ENCODE results near the gene TMEM222. TPM values are rescaled to one million over a fixed set of nuclear protein-coding genes. Genes with fewer than 3 reads are reported as not detected.
A peak's percentile ranks its signal among the peaks of the same experiment; 100 is the strongest.

Gene TMEM222
- total and polyA plus RNA-seq, 7 experiments from 2014 or later: 23.7 to 66.1 (median 43.3) TPM

DNA sequence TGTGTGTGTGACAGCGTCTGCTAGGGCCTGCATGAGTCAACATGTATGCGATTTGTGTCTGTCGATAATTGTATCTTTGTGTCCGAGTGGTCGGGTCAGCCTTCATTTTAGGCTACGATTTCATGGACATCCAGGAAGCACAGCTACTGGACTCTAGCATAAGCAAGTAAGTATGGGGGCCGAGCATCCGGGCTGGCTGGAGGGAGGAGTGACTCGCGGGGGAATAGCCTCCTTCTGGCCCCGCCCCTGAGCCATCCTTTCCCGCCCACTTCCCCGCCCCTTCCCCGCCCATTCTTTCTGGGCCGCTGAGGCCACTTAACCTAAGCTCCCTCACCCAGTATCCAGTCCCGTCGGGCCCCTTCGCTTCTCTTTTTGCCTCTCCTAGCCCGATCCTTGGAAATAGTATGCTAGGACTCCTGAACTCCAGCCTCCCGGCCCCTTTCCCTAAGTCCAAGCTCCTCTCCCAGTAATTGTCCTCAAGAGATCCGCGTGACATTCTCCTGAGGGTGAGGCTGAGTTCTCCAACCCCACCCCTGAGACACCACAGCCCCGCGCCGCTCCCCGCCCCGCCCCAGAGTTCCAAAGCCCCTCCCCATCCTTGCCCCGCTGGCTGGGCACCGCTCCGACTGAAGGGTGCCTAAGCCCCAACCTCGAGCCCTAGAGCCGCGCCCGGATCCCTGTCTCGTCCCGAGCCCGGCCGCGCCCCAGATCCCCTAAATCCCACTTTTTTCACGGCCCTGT, 43.6 kb downstream of the TMEM222 start:
- H3K27ac Mint-ChIP-seq: peak overlapping the region; percentile 54 to 90 (median 73)
- no peaks in the 10 kb centered on the region for H3K27me3 Mint-ChIP-seq
- ChIA-PET CTCF (interaction anchor here (0.6 to 2.6 kb wide), 14 partner anchors 8 to 297 kb away, joined by 3 to 18 read pairs (median 4); partner anchors contain the start of gene SYTL1), POLR2A (interaction anchor here (0.6 to 2.1 kb wide), 8 partner anchors 8 to 43 kb away, joined by 3 to 14 read pairs (median 6); partner anchors contain the start of gene FCN3)
- Histone ChIP-seq H3K4me3 (ENCODE audit: low read length) (peak overlapping the region; percentile 61), H3K36me3 (ENCODE audit: control insufficient read depth in 2 of 3, insufficient read depth in 3 of 3, low read length in 3 of 3) (no peaks in the 10 kb centered on the region), H3K27ac (ENCODE audit: low read depth, low read length) (peak overlapping the region; percentile 60), H3K9me3 (ENCODE audit: control insufficient read depth in 2 of 3, low read length in 3 of 3) (no peaks in the 10 kb centered on the region), H3K4me1 (ENCODE audit: control insufficient read depth in 2 of 2, insufficient read depth in 2 of 2, low read length in 2 of 2) (peaks cover 13 to 17% of the 10 kb centered on the region in 2 donors), H3K27me3 (ENCODE audit: control insufficient read depth in 2 of 2, insufficient read depth in 2 of 2, low read length in 2 of 2) (no peaks in the 10 kb centered on the region)
- H3K9me3 Mint-ChIP-seq: no peaks in the 10 kb centered on the region
- DNase-seq: peak; percentile 48 to 77 (median 67)
- peak overlapping the region; percentile 74 to 93 (median 88) for H3K4me3 Mint-ChIP-seq
- no peaks in the 10 kb centered on the region for H3K36me3 Mint-ChIP-seq
- ATAC-seq: peak; percentile 78
- intact Hi-C loops (cut with micrococcal nuclease): loop anchor here (1.0 to 2.0 kb wide), 8 partner anchors 8 to 43 kb away; partner anchors contain the start of genes CD164L2 (in 2 of the 2), GPR3 (in 2 of the 2), TMEM222 (in 2 of the 2) and SYTL1 (in 1 of the 2)
- H3K4me1 Mint-ChIP-seq: peaks cover 21 to 55% (median 42%) of the 10 kb centered on the region in 7 donors

DNA sequence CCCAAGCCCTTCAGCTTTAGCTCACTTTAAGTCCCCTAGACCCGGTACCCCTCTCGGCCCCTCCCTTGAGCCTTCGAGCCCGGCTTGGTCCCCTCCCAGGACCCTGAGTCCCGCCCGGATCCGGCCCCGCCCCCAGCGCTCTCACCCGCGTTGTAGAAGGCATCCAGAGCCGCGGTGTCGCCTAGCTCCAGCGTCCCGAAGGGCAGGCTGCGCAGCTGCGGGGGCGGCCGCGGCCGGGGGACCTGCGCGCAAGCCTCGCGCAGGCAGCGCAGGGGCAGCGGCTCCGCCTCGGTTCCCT, 44.1 kb downstream of the TMEM222 start:
- ATAC-seq: peak; percentile 56
- peaks cover 13 to 17% of the 10 kb centered on the region in 2 donors for H3K4me1 ChIP-seq (ENCODE audit: control insufficient read depth in 2 of 2, insufficient read depth in 2 of 2, low read length in 2 of 2)
- ChIA-PET POLR2A (interaction anchor here (0.6 to 2.1 kb wide), 7 partner anchors 9 to 43 kb away, joined by 3 to 14 read pairs (median 6); partner anchors contain the start of gene FCN3), CTCF (interaction anchor here (0.6 to 2.6 kb wide), 12 partner anchors 8 to 297 kb away, joined by 3 to 18 read pairs (median 4); partner anchors contain the start of gene SYTL1)
- Mint-ChIP-seq H3K27ac (peak overlapping the region in 6 of 9 donors; percentile 66 to 90 (median 73)), H3K9me3 (no peaks in the 10 kb centered on the region), H3K4me3 (peak overlapping the region; percentile 74 to 93 (median 88)), H3K27me3 (no peaks in the 10 kb centered on the region), H3K36me3 (no peaks in the 10 kb centered on the region), H3K4me1 (peaks cover 21 to 52% (median 41%) of the 10 kb centered on the region in 7 donors)
- H3K36me3 ChIP-seq (ENCODE audit: control insufficient read depth in 2 of 3, insufficient read depth in 3 of 3, low read length in 3 of 3): no peaks in the 10 kb centered on the region
- H3K27me3 ChIP-seq (ENCODE audit: control insufficient read depth in 2 of 2, insufficient read depth in 2 of 2, low read length in 2 of 2): no peaks in the 10 kb centered on the region
- no peaks in the 10 kb centered on the region for H3K9me3 ChIP-seq (ENCODE audit: control insufficient read depth in 2 of 3, low read length in 3 of 3)
- intact Hi-C loops (cut with micrococcal nuclease): loop anchor here (1.0 to 2.0 kb wide), 3 partner anchors 17 to 33 kb away; partner anchors contain the start of genes CD164L2 (in 1 of the 2) and SYTL1 (in 1 of the 2)
- peak overlapping the region; percentile 60 for H3K27ac ChIP-seq (ENCODE audit: low read depth, low read length)
- DNase-seq: peak in 8 of 9 donors; percentile 38 to 88 (median 52)
- H3K4me3 ChIP-seq (ENCODE audit: low read length): peak overlapping the region; percentile 61

DNA sequence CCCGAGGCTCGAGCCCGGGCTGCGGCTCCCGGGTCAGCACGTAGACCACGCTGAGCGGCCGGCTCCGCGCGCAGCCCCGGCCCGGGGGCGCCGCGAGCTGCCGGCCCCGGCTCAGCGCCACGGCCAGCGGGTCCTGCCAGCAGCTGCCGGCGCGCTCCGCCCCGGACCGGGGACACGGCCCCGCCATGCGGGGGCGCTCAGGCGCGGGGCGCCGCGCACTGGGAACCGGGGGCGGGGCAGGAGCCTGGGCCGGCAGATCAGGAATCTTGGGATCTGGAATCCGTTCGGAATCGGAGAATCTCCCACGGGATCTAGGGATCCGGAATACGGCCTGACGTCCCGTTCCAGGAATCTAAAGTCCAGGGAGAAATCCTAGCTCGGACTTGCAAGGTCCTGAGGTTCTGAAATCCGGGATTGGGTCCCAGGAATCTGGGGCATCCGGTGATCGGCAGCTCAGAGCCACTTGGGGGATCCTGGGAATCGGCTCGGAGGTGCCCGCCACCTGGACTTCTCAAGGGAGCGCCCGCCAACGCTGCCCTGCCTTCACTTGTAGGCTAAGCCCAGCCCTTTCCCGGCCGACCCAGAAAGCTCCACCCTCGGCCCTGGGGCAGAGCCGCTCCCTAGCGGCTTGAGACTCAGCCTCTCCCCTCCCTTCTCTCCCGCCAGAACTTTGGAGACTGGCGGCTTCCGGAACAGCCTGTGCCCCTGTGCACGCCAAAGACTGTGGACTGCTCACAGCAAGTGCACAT, 44.6 kb downstream of the TMEM222 start, which contains the start of gene MAP3K6:
Gene MAP3K6 (minus strand): TSS at position 551 of the 749 bp plus-strand sequence. CDS start 364 bp downstream, at position 187.
- no peaks in the 10 kb centered on the region for H3K36me3 ChIP-seq (ENCODE audit: control insufficient read depth in 2 of 3, insufficient read depth in 3 of 3, low read length in 3 of 3)
- H3K4me1 Mint-ChIP-seq: peaks cover 21 to 52% (median 41%) of the 10 kb centered on the region in 7 donors
- ChIA-PET CTCF (interaction anchor here (0.6 to 2.6 kb wide), 12 partner anchors 9 to 296 kb away, joined by 3 to 18 read pairs (median 4); partner anchors contain the start of gene SYTL1), POLR2A (interaction anchor here (0.6 to 2.1 kb wide), 6 partner anchors 8 to 44 kb away, joined by 3 to 14 read pairs (median 6); partner anchors contain the start of gene FCN3)
- peak within 1 kb of the TSS; percentile 76 to 93 (median 89) for H3K4me3 Mint-ChIP-seq
- peak; percentile 59 for ATAC-seq
- DNase-seq: peak in 6 of 9 donors; percentile 20 to 71 (median 32)
- peak within 1 kb of the TSS; percentile 54 to 90 (median 73) for H3K27ac Mint-ChIP-seq
- H3K27me3 Mint-ChIP-seq: no peaks in the 10 kb centered on the region
- H3K27ac ChIP-seq (ENCODE audit: low read depth, low read length): peak within 1 kb of the TSS; percentile 60
- no peaks in the 10 kb centered on the region for H3K27me3 ChIP-seq (ENCODE audit: control insufficient read depth in 2 of 2, insufficient read depth in 2 of 2, low read length in 2 of 2)
- peaks cover 13 to 17% of the 10 kb centered on the region in 2 donors for H3K4me1 ChIP-seq (ENCODE audit: control insufficient read depth in 2 of 2, insufficient read depth in 2 of 2, low read length in 2 of 2)
- H3K9me3 ChIP-seq (ENCODE audit: control insufficient read depth in 2 of 3, low read length in 3 of 3): no peaks in the 10 kb centered on the region
- no peaks in the 10 kb centered on the region for H3K9me3 Mint-ChIP-seq
- intact Hi-C loops (cut with micrococcal nuclease): loop anchor here (1.0 to 2.0 kb wide), 3 partner anchors 17 to 34 kb away; partner anchors contain the start of genes CD164L2 (in 1 of the 2) and SYTL1 (in 1 of the 2)
- no peaks in the 10 kb centered on the region for H3K36me3 Mint-ChIP-seq
- peak within 1 kb of the TSS; percentile 61 for H3K4me3 ChIP-seq (ENCODE audit: low read length)

DNA sequence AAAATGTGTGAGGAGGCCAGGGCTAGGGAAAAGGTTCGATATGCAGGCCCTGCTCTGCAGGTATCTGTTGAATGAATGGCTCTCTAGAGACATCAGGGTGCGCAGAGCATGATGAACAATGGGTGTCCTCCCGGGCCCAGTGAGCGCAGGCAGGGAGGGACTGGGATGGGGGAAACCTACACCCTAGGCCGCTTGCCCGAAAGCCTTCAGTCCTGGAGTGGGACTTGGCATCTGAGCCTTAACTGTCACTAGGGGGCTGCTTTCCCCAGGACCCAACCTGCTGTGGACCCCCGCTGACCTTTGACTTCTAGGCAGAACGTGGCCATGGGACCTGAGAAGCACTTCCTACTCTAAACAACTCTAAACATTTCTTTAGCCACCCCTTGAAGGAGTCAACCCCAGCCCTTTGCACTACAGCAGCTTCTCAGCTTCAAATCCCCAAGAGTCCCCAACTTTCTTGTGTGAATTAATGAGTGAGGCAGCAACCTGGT, 45.2 kb downstream of the TMEM222 start:
- DNase-seq: no peak
- H3K9me3 ChIP-seq (ENCODE audit: control insufficient read depth in 2 of 3, low read length in 3 of 3): no peaks in the 10 kb centered on the region
- H3K4me1 ChIP-seq (ENCODE audit: control insufficient read depth in 2 of 2, insufficient read depth in 2 of 2, low read length in 2 of 2): peaks cover 13 to 17% of the 10 kb centered on the region in 2 donors
- ChIA-PET CTCF (interaction anchor here (0.6 to 2.6 kb wide), 5 partner anchors 9 to 286 kb away, joined by 3 to 18 read pairs (median 4); no protein-coding TSS in a partner anchor), POLR2A (interaction anchor here (1.4 to 2.1 kb wide), 2 partner anchors 10 to 22 kb away, joined by 6 to 14 read pairs; no protein-coding TSS in a partner anchor)
- no peak for ATAC-seq
- Mint-ChIP-seq H3K4me1 (peaks cover 21 to 52% (median 41%) of the 10 kb centered on the region in 7 donors), H3K27me3 (no peaks in the 10 kb centered on the region), H3K9me3 (no peaks in the 10 kb centered on the region), H3K27ac (peak overlapping the region in 8 of 9 donors; percentile 49 to 89 (median 62)), H3K4me3 (peak overlapping the region; percentile 72 to 90 (median 82)), H3K36me3 (no peaks in the 10 kb centered on the region)
- no peaks in the 10 kb centered on the region for H3K27me3 ChIP-seq (ENCODE audit: control insufficient read depth in 2 of 2, insufficient read depth in 2 of 2, low read length in 2 of 2)
- no peak overlapping the region for H3K27ac ChIP-seq (ENCODE audit: low read depth, low read length)
- intact Hi-C loops (cut with micrococcal nuclease): loop anchor here (2.0 kb wide), 2 partner anchors 24 to 34 kb away; partner anchors contain the start of gene SYTL1 (in 1 of the 2)
- no peaks in the 10 kb centered on the region for H3K36me3 ChIP-seq (ENCODE audit: control insufficient read depth in 2 of 3, insufficient read depth in 3 of 3, low read length in 3 of 3)
- peak overlapping the region; percentile 25 for H3K4me3 ChIP-seq (ENCODE audit: low read length)

DNA sequence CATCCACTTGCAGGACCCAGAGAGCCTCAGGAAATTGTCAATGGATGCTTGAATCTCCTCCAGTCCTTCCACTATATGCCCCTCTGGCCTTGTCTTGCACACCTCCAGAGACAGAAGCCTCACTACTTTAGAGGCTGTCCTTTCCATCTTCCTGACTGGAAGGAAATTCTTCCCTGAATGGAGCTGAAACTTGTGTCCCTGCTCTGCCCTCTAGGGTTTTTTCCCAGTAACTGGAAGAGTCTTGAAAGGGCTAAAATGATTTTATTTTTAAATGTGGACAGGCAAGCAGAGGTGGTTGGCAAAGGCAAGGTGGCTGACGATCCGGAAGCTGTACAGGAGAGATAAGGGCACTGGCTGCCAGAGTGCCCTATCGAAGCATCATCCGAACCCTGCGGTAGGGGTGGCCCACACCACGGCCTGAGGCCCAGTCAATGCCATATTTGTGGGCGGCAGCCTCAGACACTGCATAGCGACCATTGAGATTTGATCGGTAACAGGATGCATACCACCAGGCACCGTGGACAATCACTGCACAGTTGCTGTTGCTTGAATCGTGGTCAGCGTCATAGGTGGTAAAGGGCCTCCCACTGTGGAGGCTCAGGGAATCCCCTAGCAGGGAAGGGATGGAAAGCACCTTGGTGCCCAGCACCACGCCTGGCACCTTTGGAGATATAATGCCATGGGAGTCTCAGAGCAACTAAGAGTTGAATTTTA, 47.1 kb downstream of the TMEM222 start:
- H3K27ac Mint-ChIP-seq: peak overlapping the region in 6 of 9 donors; percentile 0 to 71 (median 44)
- peaks cover 0 to 3% (median 0%) of the 10 kb centered on the region in 5 donors for H3K27me3 Mint-ChIP-seq
- Histone ChIP-seq H3K27ac (ENCODE audit: low read depth, low read length) (no peak overlapping the region), H3K36me3 (ENCODE audit: control insufficient read depth in 2 of 3, insufficient read depth in 3 of 3, low read length in 3 of 3) (no peaks in the 10 kb centered on the region), H3K4me3 (ENCODE audit: low read length) (no peak overlapping the region), H3K4me1 (ENCODE audit: control insufficient read depth in 2 of 2, insufficient read depth in 2 of 2, low read length in 2 of 2) (peaks cover 13 to 17% of the 10 kb centered on the region in 2 donors), H3K9me3 (ENCODE audit: control insufficient read depth in 2 of 3, low read length in 3 of 3) (no peaks in the 10 kb centered on the region), H3K27me3 (ENCODE audit: control insufficient read depth in 2 of 2, insufficient read depth in 2 of 2, low read length in 2 of 2) (no peaks in the 10 kb centered on the region)
- ChIA-PET POLR2A (interaction anchor here (1.6 kb wide), 1 partner anchor 11 kb away, joined by 7 read pairs; no protein-coding TSS in a partner anchor), CTCF (interaction anchor here (1.4 to 3.0 kb wide), 2 partner anchors 12 to 72 kb away, joined by 6 to 10 read pairs; no protein-coding TSS in a partner anchor)
- no peaks in the 10 kb centered on the region for H3K9me3 Mint-ChIP-seq
- ATAC-seq: peak; percentile 44
- H3K4me1 Mint-ChIP-seq: peaks cover 20 to 47% (median 41%) of the 10 kb centered on the region in 7 donors
- H3K4me3 Mint-ChIP-seq: peak overlapping the region in 3 of 10 donors; percentile 21 to 57 (median 23)
- no peaks in the 10 kb centered on the region for H3K36me3 Mint-ChIP-seq
- intact Hi-C loops (cut with micrococcal nuclease): no loop called here
- no peak for DNase-seq
